GM18511 (cell line): Measurements from ENCODE around the gene DTNBP1.

ENCODE experiments used
- ATAC-seq: cut with Tn5 transposase; IDR thresholded peaks from one replicate; pipeline ENCODE4 v1.9.1; 2021; ENCODE audit warnings: mild to moderate bottlenecking, moderate library complexity; ENCODE audit not compliant: unreplicated experiment

The DTNBP1 gene

GRCh38 chr6:15517600-15517999, 145.2 kb downstream of the DTNBP1 start:
- ATAC-seq, result no peak

GRCh38 chr6:15516923-15517560, 145.8 kb downstream of the DTNBP1 start:
- no peak for ATAC-seq

GRCh38 chr6:15516378-15516777, 146.4 kb downstream of the DTNBP1 start:
- ATAC-seq, result no peak

- no peak for ATAC-seq
These were observed 147.0 kb downstream of the DTNBP1 start for GRCh38 chr6:15515660-15516375.

GRCh38 chr6:15515226-15515625, 147.6 kb downstream of the DTNBP1 start:
- no peak for ATAC-seq

- no peak for ATAC-seq
These were observed 148.8 kb downstream of the DTNBP1 start for GRCh38 chr6:15513801-15514711.

GRCh38 chr6:15513131-15513771, 149.6 kb downstream of the DTNBP1 start:
- no peak for ATAC-seq

GRCh38 chr6:15512721-15513120, 150.1 kb downstream of the DTNBP1 start:
- ATAC-seq, result no peak

GRCh38 chr6:15512126-15512525, 150.7 kb downstream of the DTNBP1 start:
- ATAC-seq, result no peak

GRCh38 chr6:15511248-15512125, 151.3 kb downstream of the DTNBP1 start:
- ATAC-seq, result no peak

GRCh38 chr6:15510536-15511247, 152.1 kb downstream of the DTNBP1 start:
- ATAC-seq, result no peak

GRCh38 chr6:15510121-15510520, 152.7 kb downstream of the DTNBP1 start:
- no peak for ATAC-seq

GRCh38 chr6:15509335-15509933, 153.4 kb downstream of the DTNBP1 start:
- no peak for ATAC-seq

- no peak for ATAC-seq
These were observed 153.9 kb downstream of the DTNBP1 start for GRCh38 chr6:15508931-15509330.

GRCh38 chr6:15508441-15508871, 154.4 kb downstream of the DTNBP1 start:
- no peak for ATAC-seq

- no peak for ATAC-seq
These were observed 155.1 kb downstream of the DTNBP1 start for GRCh38 chr6:15507746-15508145.

GRCh38 chr6:15507221-15507620, 155.6 kb downstream of the DTNBP1 start:
- no peak for ATAC-seq

- no peak for ATAC-seq
These were observed 156.8 kb downstream of the DTNBP1 start for GRCh38 chr6:15506066-15506465.

- ATAC-seq, result no peak
These were observed 157.3 kb downstream of the DTNBP1 start for GRCh38 chr6:15505463-15505918.
